Activated CD4-positive, alpha-beta T cell treated with anti-CD3 and anti-CD28 coated beads for 48 hours (primary cell): Measurements from ENCODE around the gene TLE3.

Experiments used
- DNase-seq: peaks from one replicate; pipeline ENCODE4 v3.0.0-alpha.2; 2020

TLE3 gene

DNA sequence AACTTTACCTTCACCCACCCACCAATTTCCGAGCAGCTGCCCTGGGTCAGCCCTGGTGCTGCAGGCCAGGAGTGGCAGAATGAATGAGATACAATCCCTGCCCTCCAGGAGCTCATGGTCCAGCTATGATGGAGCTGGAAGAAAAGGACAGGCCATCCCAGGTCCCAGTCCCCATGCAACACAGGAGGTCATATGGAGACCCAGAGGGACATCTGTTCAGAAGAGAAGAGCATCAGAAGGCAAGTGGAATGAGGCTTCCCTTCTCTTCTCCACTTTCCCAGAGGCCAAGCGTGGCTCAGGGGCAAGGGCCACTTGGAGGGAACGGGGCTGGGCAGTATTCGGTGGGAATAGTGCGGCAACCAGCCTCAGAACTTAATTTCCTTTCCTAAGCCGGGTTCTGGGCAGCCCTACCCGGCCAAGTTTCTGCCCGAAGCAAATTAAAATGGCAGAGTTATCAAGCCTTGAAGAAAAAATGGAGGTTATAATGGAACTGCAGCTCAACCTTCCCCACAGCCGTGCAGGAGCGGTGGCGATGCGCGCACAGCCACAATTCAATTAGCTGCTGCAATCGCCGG, 35.9 kb downstream of the TLE3 start:
- DNase-seq = no peak

DNA sequence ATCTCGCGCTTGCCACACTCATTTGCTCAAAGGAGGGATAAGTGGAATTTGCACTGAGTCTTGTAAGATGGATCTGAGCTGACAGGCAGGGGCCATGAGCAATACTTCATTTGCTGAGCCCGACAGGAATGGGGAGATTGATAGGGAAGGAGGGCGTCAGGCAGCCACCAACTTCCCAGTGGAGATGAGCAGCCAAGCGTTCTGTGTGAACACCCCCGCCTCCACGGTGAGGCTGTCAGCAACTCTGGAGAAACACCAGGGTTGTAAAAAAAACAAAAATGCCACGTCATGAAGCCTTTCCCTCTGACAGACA, 36.8 kb downstream of the TLE3 start:
- DNase-seq = no peak

DNA sequence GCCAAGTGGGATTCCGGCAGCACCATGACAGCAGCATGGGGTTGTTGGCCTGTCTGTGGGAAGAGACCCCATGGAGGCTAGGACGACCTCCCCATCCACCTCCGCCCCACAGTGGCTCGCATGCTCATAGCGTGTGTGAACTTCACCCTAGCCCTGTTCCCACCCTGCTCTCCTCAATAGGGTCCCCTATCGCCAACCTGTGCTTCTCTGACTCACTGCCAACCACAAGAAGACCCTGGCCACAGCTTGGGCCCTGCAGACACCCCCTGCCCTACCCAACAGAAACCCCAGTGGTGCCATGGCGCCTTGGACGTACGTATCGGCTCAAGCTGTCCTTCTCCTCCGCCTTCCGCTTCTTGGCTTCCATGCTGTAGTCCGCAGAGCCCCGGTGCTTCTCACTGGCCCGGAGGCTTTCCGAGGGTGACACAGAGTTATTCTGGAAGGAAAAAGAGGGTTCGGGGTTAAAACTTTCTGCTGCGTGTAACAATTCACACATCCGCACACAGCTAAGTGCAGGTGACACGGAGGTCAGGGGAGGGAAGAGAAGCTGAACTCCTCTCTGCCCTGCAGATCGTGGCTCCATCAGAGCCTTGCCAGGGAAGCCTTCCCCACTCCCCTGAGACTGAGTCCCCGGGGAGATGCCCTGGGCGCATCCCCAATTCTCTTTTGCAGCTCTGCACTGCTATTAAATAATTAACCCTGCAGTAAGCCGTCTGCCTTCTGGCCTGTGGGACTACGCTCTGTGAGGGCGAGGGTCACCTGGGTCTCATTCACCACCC, 37.3 kb downstream of the TLE3 start:
- no peak for DNase-seq

DNA sequence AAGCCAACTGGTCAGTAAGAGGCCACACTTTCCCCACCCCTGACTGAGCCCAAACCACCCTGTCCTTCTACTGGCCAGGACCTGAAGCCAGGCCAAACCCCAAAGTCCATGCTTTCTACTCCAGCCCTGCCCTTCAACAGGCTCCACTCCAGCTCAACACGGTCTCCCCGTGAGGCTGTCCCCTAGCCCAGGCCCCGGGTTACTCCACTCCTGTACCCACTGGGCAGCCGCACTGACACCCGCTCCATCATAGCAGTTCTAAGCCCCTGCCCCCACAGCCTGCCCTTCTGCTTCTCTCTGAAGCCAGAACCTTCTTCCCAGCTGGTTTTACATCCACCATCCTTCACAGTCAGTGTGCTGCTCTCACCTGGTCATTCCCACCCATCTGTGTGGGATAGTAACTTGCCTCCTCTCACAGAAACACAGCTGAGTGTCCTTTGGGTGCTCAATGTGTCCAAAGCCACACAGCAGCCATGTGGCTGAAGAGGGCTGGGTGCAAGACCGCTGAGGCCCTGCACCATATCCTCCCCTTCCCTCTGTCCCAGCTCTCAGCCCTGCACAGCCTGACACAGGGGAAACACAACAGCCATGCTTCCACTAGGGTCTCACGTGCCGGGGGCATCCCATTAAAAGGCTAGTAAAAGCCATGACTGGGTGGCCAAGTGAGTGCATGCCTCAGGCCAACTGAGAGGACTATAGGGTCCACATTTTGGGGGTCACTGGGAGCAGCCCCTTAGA, 38.1 kb downstream of the TLE3 start:
- DNase-seq = no peak

DNA sequence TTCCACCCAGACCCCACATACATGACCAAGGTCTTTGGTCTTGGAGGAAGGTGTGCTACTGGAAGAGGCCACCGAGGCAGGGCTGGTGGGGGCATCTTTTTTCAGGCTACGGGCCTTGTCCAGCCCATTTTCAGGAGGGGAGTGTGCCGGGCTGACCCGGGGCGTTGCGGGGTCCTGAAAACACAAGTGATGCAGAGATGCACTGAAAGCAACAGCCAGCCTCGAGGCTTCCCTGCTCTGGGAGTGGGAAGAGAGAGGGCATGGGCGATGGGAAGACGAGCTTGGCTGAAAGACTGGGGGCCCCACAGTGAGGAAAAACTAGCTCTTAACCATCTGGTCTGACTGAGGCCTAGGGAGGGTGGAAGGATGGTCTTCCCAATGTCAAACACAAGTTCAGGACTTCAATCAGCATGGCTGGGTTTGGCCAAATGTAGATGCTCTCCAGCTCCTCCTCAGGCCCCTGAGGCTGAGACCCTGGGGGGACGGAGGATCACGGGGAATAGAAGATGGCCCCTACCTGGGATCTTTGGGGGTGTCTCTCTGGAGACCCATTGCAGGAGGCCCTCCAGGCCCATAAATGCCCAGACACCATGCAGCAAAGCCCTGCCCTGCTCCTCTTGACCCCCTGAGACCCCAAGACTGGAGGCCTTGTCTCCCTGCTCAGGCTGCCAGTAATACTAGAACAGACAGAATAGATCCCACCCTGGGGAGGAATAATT, 38.9 kb downstream of the TLE3 start:
- no peak for DNase-seq

DNA sequence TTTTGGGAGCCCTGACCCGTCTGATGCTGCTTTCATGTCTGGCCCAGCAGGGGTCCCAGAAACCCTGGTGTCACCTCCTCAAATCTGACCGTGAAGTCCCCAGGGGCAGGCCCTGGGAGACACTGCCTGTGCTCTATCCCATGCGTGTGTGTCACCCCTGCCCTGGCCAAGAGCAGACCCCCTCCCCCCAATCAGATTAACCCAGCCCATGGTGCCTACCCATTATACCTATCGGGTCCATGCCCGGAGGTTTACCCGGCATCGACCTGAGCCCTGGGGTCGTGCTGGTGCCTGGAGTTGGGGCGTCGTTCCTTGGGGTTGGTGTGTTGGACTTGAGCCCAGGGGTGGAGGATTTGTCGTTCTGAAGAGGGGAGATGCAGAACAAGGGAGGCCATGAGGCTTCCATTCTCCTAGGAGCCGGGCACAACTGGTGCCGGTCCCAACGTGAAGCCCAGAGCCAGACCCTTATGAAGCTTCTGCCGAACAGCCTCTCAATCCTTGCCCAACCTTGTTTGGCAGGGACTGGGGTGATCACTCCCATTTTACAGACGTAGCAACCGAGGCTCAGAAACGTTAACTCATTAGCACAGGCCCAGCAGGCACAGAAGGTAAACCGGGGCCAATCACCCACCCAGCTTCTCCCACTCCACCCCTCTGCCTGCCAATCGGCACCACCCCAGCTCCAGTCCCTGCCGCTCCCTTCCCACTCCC, 39.6 kb downstream of the TLE3 start:
- DNase-seq = no peak

DNA sequence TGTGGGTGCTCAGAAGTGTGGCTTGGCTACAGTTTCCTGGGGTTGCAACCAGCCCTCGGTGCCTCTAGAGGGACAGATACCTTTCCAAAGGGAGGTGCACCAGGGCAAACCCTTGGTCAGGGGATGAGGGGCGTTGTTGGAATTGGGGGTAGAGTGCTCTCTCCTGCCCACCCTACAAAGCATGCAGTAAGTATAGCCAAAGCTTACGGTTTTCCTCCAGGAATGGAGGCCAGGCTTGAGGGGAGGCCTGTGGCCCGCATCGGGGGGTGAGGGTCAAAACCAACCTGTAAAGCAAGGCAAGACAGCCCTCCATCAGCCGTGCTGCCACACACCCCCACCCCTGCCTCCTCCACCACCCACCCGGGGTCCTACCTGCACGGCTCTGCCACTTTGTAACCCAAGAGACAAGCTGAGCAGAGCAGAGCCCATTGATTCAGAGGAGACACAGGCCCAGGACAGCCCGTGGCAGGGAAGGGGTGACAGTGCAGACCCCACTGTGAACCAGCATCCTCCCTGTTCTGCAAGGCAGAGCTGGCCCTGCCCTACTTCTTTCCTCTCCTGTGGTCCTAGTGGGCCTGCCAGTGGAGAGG, 41.5 kb downstream of the TLE3 start:
- DNase-seq = no peak

DNA sequence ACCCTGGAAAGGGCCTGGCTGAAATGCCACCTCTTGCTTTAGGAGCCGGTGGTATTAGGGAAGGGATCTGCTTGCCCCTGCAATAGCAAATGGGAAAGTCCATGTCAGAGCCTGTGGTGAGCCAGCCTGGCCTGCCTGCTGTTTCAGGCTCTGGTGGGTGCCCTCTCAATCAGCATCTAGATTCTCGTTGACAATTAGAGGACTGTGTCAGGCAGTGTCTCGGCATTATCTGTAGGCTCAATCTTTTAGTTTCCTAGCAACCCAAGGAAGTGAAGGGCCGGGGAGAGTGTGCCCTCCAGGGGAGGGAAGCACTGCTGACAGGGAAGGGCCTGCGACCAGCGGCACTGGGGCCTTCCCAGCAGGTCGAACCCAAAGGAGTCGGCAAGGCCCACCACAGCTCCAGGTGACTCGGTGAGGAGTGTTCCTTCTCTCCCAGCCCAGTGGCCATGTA, 42.1 kb downstream of the TLE3 start:
- DNase-seq = no peak

DNA sequence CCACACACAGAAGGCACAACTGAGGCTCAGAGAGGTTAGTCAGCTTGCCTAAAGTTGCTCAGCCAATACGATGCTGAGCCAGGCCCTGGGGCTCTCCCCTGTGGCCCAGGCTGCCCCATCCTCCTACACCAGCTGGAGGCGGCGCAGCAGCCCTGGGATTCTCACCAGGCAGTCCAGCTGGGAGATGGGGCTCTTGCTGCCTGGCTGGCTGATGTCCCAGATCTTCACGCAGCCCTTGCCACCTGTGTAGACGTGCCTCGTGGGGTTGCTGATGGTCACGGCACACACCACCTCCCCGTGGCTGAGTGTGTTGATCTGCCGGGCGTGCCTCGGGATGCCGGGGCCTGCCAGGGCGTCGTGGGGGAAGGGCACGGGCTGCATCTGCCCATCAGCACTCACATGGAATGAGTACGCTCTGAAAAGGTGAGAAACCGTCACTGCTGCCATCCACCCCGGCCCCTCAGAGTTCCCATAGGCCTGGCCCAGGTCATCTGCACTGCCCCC, 42.8 kb downstream of the TLE3 start:
- no peak for DNase-seq

DNA sequence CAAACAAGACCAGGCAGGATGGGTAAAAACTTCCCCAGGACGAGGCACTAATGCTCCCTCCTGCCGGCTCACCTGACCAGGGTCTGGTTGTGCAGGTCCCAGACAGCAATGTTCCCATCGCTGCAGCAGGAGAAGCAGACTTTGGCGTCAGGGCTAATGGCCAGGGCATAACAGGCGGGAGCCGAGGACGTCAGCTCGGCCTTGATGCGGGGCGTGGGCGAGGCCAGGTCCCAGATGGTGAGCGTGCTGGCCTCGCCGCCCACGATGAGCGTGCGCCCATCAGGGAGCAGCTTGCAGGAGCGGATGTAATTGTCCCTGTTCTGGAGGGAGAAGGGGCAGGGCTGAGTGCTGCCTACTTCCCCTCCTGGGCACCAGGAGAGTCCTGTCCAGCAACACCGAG, 43.4 kb downstream of the TLE3 start:
- DNase-seq = no peak

DNA sequence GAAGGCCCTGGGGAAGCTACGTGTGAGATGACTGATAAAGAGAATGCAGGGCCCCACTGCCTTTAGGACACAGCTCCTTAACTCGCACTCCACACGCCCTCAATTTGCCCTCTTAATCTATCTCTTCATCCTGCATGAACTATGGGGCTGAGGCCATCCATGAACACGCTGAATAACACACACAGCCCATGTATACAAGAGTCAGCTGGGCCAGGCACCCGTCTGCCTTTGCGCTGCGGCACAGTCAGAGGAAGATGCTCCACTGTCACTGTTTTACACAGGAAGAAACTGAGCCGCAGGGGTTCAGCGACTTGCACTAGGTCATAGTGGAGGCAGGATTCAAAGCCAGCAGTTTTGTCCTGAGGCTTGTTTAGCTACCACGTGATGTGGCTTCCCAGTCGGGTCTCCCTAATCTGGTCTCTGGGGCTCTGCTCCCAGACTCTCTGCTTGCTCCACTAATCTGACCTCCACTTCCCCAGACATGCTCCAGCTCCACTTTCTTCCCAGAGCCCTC, 43.9 kb downstream of the TLE3 start:
- DNase-seq = no peak

DNA sequence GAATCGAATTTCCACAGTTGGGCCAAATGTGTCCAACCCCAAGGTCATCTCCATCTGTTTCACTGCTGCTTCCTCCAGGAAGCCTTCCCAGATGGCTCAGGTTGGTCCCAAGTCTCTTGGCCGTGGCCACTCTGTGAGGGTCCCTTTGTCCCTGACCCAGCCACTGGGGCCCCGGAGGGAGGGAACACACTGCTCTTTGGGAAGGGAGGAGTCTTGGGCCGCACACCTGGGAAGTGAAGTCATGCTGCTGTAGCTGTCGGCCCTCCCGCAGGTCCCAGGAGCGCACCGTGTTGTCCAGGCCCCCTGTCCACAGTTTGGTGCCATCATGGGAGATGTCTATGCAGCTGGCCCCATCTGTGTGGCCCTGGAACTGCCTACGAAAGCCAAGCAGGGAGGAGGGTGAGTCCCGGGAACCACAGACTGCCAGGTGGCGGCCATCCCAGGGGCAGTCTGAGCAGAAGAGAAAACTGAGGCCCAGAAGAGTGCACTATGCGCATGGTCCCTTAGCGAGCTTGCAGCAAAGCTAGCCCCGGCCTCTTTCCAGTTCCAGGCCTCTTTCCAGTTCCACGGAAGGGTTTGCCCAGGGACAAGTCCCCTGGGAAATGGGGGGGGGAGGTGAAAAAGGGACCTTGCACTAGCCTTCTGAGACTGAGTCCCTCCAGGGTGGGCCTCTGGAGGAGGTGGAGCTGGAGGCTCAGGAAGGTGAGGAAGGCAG, 44.6 kb downstream of the TLE3 start:
- DNase-seq = no peak

DNA sequence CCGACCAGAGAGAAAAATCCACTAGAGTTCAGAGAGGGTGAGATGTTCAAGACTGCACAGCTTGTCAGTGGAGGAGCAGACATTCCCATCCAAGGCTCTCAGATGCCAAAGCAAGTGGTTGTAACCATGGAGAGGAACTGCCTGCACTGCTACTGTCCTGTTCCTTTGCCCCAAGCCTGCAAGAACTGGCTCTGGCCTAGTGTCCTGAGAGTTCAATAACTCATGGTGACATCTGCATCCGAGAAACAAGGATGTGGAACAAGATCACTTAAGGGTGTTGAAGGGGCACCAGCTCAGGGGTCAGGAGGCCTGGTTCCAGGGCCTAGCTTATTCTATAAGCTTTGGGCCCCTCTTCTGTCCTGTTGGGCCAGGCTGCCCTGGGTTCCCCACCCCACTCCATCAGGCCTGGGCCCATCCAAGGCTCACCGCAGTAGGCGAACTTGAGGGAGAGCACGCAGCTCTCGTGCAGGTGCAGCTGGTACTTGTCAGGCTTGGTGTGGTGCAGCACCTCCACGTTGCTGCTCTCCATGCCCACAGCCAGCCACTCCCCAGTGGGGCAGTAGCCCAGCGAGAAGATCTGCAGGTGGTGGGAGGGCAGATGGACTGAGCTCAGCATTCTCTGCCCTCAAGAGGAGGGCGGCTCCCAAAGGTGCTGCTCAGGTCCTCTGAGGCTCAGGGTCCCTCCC, 45.6 kb downstream of the TLE3 start:
- no peak for DNase-seq

DNA sequence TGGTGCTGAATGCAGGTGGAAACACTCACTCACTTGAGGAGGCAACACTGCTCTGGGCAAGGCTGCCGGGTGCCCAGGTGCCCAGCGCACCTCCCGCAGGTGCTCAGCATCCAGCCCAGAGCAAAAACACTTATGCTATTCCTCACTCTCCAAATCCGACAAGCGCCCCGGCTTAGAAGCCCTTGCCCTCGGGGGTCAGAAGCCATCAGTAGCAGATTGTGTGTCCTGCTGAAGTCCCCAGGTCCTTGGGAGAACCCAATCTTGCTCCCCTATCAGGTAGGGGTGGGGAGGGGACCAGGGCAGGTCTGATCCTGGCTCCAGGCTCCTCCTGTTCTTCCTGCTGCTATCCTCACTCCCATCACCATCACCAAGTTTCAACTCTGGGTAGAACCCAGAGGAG, 46.7 kb downstream of the TLE3 start:
- DNase-seq = no peak

DNA sequence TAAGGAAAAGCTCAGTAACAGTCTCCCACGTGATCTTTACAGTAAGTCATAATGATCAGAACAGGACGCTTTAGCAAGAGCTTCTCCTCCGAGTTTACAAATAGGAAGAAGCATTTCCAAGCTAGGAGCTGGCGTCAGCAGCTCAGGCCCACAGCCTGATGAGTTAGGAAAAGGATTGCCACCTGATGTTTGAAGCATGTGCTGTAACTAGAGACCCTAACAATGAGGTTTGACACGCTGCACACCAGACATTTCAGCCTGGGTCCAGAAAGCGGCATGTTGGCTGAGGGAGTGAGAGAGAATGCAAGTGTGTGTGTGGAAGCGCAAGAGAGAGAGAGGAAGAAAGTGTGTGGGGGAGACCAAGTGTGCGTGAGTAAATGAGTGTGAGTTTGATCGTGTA, 47.3 kb downstream of the TLE3 start:
- DNase-seq = no peak

DNA sequence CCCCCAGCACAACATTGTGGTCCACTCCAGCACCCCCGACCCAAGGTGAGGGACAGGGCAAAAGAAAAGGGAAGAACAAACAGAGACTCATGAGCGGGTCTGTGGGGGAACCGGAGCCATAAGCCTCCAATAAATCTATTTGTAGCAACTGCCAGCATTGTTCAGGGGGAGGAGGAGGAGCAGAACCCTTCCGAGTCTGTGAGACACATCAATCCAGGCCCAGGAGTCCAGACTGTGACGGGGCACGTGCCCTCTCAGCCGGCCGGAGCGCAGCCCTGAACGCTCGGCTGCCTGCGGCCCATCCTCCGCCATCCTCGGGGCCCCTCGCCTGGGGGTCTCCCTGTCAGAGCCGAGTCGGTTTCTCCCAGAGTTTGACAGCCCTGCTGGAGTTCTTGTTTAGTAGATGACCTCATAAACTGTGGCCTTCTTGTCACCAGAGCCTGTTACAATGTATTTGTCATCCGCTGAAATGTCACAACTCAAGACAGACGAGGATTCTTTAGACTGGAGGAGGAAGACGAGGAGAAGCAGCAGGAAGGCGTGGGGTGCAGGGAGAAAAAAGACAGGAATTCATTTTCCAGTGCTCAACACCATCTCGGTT, 47.9 kb downstream of the TLE3 start:
- DNase-seq = no peak

DNA sequence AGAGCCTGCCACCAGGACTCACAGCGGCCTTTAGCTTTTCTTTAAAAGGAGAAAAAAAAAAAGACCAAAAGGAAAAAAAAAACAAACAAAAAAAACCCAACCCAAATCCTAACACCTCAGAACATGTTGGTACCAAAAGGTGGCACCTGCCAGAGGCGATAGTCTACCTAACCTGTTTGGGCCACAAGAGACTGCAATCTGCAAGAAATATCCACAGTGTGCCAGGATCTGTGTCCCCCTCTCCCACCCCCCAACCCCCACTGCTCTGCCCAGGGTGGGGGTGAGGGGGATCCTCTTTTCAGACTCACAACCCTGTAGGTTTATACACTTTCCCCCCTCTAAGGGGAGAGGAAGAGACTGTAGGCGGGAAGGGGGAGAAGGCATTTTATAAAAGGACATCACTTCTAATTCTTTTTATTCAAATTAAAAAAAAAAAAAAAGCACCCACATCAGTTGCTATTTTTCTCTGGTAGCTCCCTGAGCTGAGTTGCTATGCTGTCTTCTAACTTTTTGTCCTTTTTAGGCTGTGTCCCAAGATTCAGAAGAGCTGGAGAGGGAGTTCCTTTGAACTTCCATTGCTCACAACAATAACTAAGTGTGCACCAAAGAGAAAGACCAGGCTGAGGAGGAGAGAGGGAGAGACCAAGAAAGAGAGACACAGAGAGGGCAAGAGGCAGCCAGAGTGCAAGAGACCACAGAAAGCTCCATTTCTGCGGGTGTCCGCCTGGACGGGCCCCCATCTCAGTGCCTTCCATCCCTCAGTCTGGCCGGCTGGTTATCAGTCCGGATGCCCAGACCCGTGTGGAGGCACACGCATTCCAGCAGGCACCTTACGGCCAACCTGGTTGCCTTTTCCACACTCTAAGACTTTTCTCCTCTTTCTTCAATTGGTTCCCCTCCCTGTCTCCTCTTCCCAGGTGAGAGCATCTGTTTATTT, 48.9 kb downstream of the TLE3 start:
- no peak for DNase-seq

DNA sequence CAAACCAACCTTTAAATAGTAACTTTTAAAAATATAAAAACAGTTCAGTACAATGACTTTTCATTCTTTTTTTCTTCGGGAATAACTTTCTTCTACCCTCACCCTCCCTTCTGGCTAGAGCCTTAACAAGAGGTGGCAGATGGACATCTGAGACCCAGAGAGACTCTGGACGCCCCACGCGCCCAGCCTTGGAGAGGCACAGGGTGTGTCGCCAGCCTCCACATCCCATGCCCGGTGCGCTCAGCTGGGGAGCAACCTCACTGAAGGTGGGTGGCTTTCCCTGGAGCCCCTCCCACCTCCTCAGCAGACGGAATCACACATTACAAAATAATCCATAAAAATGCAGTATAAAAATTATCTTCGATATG, 49.5 kb downstream of the TLE3 start:
- no peak for DNase-seq
